ENCODE results near the gene HOXC12.

Gene HOXC12

GRCh38 chr12:53998110-53998899 lies 43.6 kb downstream of the HOXC12 start:
- DNase-seq, result no peak

GRCh38 chr12:53998900-53999236 lies 44.2 kb downstream of the HOXC12 start:
- no peak for DNase-seq

- DNase-seq, result peak; percentile 86
Measured at GRCh38 chr12:53999559-54000115, 44.9 kb downstream of the HOXC12 start.

- DNase-seq, result peak; percentile 48
Measured at GRCh38 chr12:54000116-54001114, 45.7 kb downstream of the HOXC12 start, which contains the start of gene HOXC9. Gene HOXC9 (plus strand): TSS chr12:54000161. CDS start chr12:54000189, 28 bp downstream.

- DNase-seq, result no peak
Measured at GRCh38 chr12:54001283-54002187, 46.8 kb downstream of the HOXC12 start.

GRCh38 chr12:54002278-54002914 lies 47.7 kb downstream of the HOXC12 start:
- no peak for DNase-seq

GRCh38 chr12:54002915-54003389 lies 48.2 kb downstream of the HOXC12 start:
- no peak for DNase-seq

- no peak for DNase-seq
Measured at GRCh38 chr12:54003625-54004024, 48.9 kb downstream of the HOXC12 start.

- DNase-seq, result no peak
Measured at GRCh38 chr12:54004063-54004840, 49.5 kb downstream of the HOXC12 start.

- no peak for DNase-seq
Measured at GRCh38 chr12:54004841-54005530, 50.3 kb downstream of the HOXC12 start.

GRCh38 chr12:54005531-54005852 lies 50.8 kb downstream of the HOXC12 start:
- DNase-seq, result no peak

GRCh38 chr12:54005853-54006558 lies 51.3 kb downstream of the HOXC12 start:
- DNase-seq, result peak; percentile 81

- no peak for DNase-seq
Measured at GRCh38 chr12:54006559-54007220, 52.0 kb downstream of the HOXC12 start.

GRCh38 chr12:54007538-54008259 lies 53.0 kb downstream of the HOXC12 start:
- no peak for DNase-seq

- no peak for DNase-seq
Measured at GRCh38 chr12:54008260-54008552, 53.5 kb downstream of the HOXC12 start.

Data from NCI-H1092 (cell line).